ENCODE measurements around the gene TMEM31. TPM values are rescaled to one million over a fixed set of nuclear protein-coding genes. Genes with fewer than 3 reads are reported as not detected.
A peak's percentile ranks its signal among the peaks of the same experiment; 100 is the strongest.

Gene TMEM31, protein sequence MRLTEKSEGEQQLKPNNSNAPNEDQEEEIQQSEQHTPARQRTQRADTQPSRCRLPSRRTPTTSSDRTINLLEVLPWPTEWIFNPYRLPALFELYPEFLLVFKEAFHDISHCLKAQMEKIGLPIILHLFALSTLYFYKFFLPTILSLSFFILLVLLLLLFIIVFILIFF
- total RNA-seq (1 to 10 TPM in 2 of 7 donors, under 1 TPM in 4, not detected in 1; 0.35 to 1.1 (median 0.60) TPM), polyA plus RNA-seq (under 1 TPM; 0.58 to 0.85 TPM)
- long read RNA-seq, donor 1: 0 reads
- long read RNA-seq, donor 2: 0 reads
- long read RNA-seq, donor 3: 0 reads

DNA sequence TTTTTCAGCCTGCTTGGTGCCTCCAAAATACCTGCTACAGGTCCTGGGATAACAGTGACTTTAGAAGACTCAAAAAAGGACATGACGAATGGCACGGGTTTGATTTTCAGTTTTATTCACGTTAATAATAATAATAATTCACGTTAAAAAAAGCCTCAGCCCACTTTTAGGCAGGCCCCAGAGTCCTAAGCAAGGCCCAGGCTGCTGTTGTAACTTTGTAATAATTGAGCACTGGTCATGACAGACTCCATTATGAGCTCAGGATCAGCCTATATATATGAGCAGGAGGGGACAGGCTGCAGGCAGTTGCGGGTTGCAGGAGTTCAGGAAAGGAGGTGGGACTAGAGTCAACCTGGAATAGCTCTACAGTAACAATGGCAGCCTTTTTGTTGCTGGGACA lies at the start of gene TMEM31:
Gene TMEM31 (plus strand): TSS at position 301 of the 400 bp plus-strand sequence. CDS start 1,350 bp downstream, outside the sequence.
- Histone ChIP-seq H3K27me3 (no peaks in the 10 kb centered on the region), H3K4me3 (no peak within 1 kb of the TSS), H3K36me3 (no peaks in the 10 kb centered on the region), H3K9me3 (no peaks in the 10 kb centered on the region), H3K4me1 (ENCODE audit: insufficient read depth) (no peaks in the 10 kb centered on the region), H3K27ac (no peak within 1 kb of the TSS)
- intact Hi-C loops (cut with DNase I): loop anchor here in 1 of 4 donors (10.0 kb wide), 1 partner anchor 104 kb away; no protein-coding TSS in a partner anchor
- 75 to 81% (median 80%) methylated on average over 5 of the region's 5 CpGs for WGBS, 3 donors
- no peak for DNase-seq
- TF ChIP-seq EP300 (IDR thresholded peaks at IDR 0.05) (no peak), POLR2A (IDR thresholded peaks at IDR 0.05) (no peak)
- TF ChIP-seq, protein P1, sequence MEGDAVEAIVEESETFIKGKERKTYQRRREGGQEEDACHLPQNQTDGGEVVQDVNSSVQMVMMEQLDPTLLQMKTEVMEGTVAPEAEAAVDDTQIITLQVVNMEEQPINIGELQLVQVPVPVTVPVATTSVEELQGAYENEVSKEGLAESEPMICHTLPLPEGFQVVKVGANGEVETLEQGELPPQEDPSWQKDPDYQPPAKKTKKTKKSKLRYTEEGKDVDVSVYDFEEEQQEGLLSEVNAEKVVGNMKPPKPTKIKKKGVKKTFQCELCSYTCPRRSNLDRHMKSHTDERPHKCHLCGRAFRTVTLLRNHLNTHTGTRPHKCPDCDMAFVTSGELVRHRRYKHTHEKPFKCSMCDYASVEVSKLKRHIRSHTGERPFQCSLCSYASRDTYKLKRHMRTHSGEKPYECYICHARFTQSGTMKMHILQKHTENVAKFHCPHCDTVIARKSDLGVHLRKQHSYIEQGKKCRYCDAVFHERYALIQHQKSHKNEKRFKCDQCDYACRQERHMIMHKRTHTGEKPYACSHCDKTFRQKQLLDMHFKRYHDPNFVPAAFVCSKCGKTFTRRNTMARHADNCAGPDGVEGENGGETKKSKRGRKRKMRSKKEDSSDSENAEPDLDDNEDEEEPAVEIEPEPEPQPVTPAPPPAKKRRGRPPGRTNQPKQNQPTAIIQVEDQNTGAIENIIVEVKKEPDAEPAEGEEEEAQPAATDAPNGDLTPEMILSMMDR (IDR thresholded peaks at IDR 0.05): no peak

DNA sequence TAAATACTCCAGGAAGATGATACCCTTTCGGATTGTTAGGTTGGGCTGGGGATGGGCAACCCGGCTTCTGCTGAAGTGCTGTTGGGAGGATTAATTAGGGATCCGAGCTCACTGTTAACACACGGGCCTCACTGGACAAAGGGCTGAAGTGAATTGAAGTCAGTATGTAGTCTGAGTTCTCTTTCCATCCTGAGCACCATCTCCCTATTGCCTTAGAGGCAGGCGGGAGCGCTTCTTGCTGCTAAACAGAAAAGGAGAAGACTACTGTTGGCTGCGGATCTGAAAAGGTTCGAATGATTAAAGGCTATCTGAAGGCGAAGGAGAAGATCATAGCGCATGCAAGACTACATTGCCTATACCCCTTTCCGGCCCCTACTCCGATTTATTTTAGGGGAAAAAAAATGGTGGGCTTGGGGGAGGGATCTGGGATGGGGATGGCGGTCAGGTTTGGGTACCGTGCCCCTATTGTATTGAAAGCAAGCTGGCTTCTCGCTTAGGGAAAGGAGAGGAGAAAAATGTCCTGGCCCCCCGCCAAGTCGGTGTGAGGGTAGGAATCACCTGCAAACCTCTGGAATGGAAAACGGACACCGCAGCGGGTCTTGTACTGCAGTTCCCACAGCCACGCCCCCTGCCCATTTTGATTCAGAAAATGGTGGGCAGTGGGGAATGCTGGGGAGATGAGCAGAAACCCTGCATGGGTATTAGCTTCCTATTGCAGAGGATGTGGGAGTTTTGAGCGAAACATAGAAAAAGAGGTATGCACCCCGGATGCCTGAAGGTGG lies 46.5 kb upstream of the TMEM31 start:
- intact Hi-C loops (cut with DNase I): no loop called here
- TF ChIP-seq EP300 (IDR thresholded peaks at IDR 0.05): no peak
- TF ChIP-seq, protein P1 (IDR thresholded peaks at IDR 0.05): no peak
- no peak for TF ChIP-seq POLR2A (IDR thresholded peaks at IDR 0.05)
- no peaks in the 10 kb centered on the region for H3K4me1 ChIP-seq (ENCODE audit: insufficient read depth)
- H3K9me3 ChIP-seq: no peaks in the 10 kb centered on the region
- no peak overlapping the region for H3K27ac ChIP-seq
- DNase-seq: peak in 2 of 5 donors; percentile 24 to 41
- WGBS, 3 donors: 38 to 45% (median 38%) methylated on average over 23 of the region's 23 CpGs
- no peaks in the 10 kb centered on the region for H3K27me3 ChIP-seq
- no peak overlapping the region for H3K4me3 ChIP-seq
- H3K36me3 ChIP-seq: no peaks in the 10 kb centered on the region

- Histone ChIP-seq H3K4me3 (no peak overlapping the region), H3K9me3 (no peaks in the 10 kb centered on the region), H3K27me3 (no peaks in the 10 kb centered on the region), H3K27ac (no peak overlapping the region), H3K36me3 (no peaks in the 10 kb centered on the region), H3K4me1 (ENCODE audit: insufficient read depth) (no peaks in the 10 kb centered on the region)
- TF ChIP-seq, protein P1 (IDR thresholded peaks at IDR 0.05): no peak
- TF ChIP-seq POLR2A (IDR thresholded peaks at IDR 0.05) (no peak), EP300 (IDR thresholded peaks at IDR 0.05) (no peak)
- WGBS, 3 donors: 61 to 87% (median 62%) methylated on average over 3 of the region's 3 CpGs
- intact Hi-C loops (cut with DNase I): no loop called here
- no peak for DNase-seq
Measured at GRCh38 chrX:103666202-103667107, 44.3 kb upstream of the TMEM31 start.

GRCh38 chrX:103669745-103670144 lies 41.0 kb upstream of the TMEM31 start:
- no peaks in the 10 kb centered on the region for H3K27me3 ChIP-seq

More at GRCh38 chrX:103669745-103670144, 41.0 kb upstream of the TMEM31 start:
- 51 to 72% (median 59%) methylated on average over 1 of the region's 1 CpG for WGBS, 3 donors
- intact Hi-C loops (cut with DNase I): no loop called here
- H3K36me3 ChIP-seq: no peaks in the 10 kb centered on the region
- no peak overlapping the region for H3K27ac ChIP-seq
- DNase-seq: no peak
- TF ChIP-seq, protein P1 (IDR thresholded peaks at IDR 0.05): no peak
- TF ChIP-seq POLR2A (IDR thresholded peaks at IDR 0.05) (no peak), EP300 (IDR thresholded peaks at IDR 0.05) (no peak)
- no peaks in the 10 kb centered on the region for H3K4me1 ChIP-seq (ENCODE audit: insufficient read depth)
- no peaks in the 10 kb centered on the region for H3K9me3 ChIP-seq
- H3K4me3 ChIP-seq: no peak overlapping the region

Measured in ovary (tissue), 10 donors.